ENCODE results near the gene VPS26C.

The VPS26C gene

DNA sequence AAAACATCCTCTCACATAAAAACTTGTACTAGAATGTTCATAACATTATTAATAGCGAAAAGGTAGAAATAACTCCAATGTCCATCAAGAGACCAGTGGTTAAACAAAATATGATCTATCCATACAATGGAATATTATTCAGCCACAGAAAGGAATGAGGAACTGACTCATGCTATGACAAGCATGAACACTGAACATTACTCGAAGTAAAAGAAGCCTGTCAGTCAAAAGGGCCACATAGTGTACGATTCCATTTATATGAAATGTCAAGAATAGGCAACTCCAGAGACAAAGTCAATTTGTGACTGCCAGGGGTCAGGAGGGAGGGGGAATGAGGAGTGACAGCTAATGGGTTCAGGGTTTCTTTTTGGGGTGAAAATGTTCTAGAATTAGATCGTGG is 2.3 kb downstream of the VPS26C start:
- DNase-seq (ENCODE audit: low spot score) = no peak

DNA sequence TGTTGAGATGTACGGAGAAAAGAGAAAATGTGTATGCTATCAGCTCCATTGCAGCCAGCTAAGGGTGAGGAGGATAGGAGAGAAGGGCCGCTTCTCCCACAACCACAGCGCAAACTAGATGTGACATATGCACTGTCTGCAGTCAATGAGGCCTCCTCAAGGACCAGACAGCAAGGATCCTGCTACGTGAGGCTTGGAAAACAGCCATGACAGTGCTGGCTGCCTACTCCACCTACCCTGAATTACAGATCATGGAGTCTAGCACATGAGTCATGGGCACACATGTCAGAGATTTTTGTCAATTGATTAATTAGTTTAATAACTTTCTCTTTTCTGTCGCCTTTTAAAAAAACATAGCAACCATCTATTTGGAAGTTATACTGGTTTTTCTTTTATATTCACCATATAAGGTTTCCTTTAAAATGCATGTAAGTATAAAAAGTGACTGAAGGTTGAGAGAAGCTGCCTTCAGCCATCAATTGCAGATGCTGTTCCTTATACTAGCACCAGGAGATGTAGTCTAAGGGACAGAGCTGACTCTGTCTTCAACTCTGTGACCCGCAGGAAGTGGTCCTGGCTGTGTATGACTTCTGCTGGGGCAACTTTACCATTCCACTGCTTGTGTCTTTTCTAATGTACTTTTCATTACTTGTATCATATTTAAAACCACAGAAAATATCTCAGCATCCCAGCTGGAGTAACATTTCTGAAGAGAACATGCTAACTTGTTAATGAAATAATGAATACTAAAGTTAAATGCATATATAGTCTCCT is 3.1 kb downstream of the VPS26C start:
- DNase-seq (ENCODE audit: low spot score) = peak; percentile 45

DNA sequence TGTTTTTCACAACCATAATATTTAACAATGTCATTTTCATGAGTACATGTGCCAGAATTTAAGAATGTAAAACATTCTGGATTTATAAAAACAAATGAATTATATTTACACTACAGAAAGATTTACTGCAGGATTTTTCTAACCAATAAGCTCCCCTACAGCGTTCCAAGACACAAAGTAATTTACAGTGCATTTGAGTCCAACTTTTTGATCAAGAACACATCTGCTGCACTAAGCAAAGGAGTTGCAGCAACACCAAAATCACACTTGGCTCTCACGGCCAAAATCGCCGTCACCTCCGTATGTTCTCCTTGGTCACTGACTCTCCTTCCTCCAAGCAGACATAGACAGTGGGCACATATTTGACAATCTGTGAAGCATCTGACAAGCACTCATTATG is 7.7 kb downstream of the VPS26C start:
- DNase-seq (ENCODE audit: low spot score) = no peak

DNA sequence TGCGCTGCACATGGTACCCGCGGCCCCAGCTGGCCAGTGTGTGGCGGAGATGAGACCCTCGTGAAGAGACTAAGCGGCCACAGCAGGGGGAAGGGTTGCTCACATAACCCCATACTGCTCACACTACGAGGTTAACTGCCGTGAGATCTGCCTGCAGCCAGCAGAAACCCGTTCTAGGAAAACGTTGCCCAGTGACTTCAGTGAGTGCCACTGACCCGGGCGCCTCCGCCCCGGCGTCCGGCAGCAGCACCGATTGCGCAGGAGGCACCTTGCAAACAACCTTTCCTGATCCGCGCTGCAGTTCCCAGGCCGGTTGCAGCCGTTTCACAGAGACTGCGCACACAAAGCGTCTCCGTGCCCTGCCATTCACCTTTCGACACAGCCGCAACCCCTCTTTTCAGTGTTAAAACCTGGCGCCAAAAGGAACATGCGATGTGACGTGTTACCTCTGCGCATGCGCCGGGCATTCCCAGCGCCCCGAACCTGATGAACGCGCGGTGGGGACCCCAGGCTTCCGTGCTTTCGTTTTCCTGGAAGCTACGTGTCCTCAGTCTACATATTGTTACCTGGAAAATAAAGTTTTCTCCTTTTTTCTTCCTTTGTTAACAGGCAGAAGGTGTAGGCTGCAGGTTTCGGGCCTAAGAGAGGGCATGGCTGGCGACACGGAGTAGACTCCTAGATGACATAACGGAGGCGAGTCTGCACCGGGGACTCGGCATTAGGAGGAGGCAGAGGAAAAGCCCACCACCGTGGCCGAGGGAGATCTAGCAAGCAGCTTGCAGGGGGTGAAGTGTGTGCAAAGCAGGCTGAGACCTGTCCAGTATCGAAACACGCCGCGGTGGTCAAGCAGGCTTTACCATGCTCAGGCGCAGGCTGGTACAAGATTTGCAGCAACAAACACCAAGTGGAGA is 8.9 kb downstream of the VPS26C start:
- peak; percentile 77 for DNase-seq (ENCODE audit: low spot score)

DNA sequence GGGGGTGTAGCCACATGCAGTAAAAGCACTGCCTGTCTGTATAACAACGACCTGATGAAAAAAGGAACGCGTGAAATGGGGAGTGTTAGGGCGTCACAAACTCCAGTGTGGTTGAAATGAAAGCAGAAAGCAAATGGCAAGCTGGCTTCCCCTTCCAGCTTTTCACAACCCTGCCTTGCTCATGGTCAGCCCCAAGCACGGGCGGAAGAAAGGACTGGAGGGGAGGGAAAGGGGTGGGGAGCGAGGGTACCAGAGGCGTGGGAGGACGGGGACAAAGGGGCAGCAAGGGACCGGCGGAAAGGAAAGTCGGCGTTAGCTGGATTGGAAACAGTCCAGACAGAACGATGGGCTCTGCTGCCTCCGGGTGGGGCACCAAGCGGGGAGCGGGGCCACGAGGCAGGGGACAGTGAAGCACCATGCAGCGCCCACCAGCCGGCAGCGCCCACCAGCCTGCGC is 9.6 kb downstream of the VPS26C start:
- peak; percentile 32 for DNase-seq (ENCODE audit: low spot score)

DNA sequence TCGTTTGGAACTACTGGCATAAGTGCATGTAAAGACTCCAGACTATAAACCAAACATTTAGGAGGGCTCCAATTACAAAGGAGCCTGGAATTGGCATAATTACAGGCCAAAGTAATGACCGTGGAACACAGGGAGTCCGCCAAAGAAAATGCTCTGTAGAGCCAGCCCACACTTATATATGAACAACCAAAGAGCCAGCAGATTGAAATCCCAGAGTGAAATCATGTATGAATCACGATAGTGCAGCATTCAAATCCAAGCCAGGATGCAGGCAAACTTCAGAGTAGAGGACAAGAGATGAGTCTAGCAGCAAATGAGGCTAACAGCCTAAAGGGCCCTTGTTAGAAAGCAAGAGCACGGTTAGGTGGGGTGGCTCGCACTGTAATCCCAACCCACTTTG is 13.1 kb downstream of the VPS26C start:
- DNase-seq (ENCODE audit: low spot score) = no peak

DNA sequence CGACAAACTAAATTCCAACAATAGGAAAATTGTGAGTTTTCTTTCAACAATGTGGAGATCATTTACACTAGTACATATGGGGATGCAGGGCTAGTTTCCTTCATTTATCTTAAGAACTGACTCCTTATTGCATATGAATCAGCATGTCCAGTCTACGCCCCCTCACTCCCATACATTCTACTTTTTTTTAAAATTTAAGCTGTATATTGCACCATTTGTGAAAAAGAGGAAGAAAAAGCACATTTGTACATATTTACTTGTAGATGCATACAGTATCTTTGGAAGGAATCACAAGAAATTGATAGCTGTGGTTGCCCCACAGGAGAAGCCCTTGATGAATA is 15.9 kb downstream of the VPS26C start:
- no peak for DNase-seq (ENCODE audit: low spot score)

DNA sequence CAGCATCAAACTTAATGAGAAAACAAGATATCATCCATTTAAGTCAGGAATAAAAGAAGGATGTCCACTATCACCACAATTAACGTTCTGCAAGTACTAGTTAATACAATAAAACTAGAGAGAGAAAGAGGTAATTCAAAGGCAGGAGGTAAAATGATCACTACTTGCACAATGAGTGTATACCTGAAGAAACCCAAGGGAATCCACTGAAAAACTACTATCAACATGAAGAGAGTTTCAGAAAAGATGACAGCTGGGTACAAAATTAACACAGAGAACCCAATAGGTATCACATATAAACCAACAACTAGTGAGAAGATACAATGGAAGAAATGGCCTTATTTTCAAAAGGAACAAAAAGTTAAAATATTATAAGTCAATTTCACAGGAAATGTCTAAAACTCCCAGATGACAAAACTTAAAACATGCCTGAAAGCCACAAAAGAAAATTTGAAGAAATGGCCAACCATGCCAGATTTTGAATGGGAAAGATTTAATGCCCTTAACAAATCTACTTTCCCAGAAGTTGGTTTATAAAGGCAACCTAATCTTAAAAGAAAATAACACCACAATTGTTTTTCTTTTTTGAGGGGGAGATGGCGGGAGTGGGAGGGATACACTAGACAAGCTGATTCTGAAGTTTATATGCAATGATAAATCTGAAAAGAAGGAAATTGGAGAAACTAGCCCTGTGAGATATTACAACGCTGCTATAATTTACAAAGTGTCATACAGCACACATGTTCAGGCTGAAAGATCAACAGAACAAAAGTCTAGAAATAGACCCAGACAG is 17.8 kb downstream of the VPS26C start:
- DNase-seq (ENCODE audit: low spot score) = no peak

DNA sequence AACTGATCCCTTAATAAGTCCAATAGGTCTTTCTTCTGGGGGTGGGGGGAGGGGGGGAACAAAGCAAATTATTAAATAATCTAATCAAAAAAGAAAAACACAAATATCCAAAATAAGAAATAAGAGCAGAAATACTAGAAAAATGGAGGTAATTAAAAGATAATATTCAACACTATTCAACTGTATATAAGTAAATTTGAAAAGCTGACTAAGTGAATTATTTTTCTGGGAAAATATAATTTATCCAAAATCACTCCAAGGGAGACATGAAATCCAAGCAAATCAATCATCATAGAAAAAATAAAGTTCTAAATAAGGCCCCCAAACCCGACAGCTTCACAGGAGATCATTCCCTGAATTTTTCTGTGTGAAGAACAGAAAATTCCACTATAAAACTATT is 18.8 kb downstream of the VPS26C start:
- no peak for DNase-seq (ENCODE audit: low spot score)

DNA sequence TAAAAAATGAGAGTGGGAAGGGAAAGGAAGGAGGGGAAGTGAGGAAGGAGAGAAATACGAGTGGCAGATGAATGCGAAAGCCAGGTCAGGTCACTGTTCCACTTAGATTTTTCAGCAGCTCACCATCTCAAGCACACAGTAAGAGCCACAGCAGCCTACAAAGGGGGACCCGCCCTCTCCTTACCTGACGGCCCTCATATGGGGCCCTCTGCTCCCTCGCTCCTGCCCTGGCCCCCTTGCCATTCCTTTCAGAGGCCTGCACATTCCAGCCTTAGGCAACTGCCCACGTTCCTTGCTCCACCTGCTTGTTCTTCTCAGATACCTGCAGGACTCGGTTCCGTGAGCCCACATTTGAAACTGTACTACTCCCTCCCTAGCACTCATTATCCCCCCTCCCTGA is 22.0 kb downstream of the VPS26C start:
- no peak for DNase-seq (ENCODE audit: low spot score)

DNA sequence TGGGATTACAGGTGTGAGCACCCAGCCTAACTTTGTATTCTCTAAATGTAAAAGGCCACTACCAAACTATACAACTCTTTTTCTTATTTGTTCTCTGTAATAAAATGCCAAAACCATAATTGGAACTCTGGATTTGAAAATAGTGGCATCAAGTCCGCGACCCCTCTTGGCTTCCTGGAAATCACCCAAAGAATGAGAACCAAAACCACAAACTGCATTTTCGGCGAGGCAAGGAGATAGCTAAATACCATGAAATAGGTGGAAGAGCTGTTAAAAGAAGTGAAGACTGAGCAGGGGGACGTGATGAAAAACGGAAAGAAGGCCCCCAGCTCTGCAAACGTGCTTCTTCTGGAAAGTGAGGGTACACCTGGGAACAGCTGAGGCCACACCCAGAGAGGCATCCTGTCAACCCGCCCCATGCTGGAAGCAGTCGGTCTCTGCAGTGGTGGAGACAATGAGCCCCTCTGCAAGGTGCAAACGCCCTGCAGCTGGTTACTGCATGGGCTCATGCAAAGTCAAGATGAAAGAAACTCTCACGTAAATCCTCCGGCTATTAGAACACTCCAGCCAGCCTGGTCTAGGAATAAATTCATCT is 22.5 kb downstream of the VPS26C start:
- no peak for DNase-seq (ENCODE audit: low spot score)

DNA sequence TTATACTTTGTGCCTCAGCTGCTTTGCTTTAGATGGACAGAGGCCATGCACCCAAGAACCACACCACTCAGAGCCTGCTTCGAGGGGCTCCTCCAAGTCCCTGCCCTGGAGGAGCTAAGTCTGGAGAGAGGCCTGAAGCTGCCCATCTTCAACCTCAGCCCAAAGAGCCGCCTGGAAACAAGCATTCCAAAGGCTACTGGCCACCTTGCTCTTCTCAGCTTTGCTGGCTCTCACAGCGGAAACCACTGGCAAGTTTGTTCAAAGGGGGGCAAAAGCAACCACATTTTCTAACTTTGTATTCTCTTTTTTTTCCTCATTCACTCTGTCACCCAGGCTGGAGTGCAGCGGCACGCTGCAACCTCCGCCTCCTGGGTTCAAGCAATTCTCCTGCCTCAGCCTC is 23.2 kb downstream of the VPS26C start:
- no peak for DNase-seq (ENCODE audit: low spot score)

DNA sequence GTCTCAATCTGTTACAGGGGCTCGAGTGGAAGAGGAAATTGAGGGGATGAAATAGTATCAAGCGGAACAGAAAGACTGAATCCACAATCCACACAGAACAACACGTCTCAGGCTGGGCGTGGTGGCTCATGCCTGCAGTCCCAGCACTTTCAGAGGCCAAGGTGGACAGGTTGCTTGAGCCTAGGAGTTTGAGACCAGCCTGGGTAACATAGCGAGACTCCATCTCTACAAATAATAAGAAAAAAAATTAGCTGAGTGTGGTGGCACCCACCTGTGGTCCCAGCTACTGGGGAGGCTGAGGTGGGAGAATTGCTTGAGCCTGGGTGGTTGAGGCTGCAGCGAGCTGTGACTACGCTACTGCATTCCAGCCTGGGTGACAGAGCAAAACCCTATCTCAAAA is 25.7 kb downstream of the VPS26C start:
- DNase-seq (ENCODE audit: low spot score) = no peak

DNA sequence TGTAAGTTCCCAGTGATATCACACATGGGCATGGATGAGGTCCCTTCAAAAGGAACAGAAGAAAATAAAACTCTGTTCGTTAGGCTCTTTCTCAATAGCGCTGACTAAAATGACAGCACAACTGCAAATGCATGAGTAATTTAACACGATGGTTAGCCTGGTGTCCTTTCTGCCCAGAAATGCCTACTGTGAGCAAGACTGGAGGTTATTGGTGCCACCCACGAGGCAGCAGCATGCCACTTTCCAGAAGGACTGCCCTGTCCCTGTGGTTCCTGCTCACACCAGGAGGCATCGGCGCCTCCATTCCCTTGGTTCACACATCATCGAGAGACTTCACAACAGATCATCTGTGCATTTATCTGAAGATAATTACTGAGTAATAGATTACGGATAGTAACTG is 26.2 kb downstream of the VPS26C start:
- DNase-seq (ENCODE audit: low spot score) = no peak

DNA sequence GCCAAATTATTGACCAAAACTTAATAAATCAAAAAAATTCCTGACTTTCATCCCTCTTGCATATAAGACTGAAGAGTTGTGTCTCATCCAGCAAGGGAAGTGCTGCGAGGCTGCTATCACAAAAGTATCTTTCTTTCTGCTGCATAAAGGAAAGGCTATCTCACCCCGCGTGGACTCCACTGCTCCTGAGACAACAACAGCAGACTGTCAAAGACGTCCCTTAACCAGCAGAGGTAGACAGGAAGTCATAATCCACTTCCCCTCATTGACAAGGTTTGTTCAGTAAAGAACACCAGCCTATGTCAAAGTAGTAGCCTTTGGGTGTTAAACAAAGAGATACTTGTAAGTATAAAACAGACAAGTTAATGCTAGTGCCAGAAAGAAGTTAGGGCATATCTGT is 29.4 kb downstream of the VPS26C start:
- DNase-seq (ENCODE audit: low spot score) = no peak

DNA sequence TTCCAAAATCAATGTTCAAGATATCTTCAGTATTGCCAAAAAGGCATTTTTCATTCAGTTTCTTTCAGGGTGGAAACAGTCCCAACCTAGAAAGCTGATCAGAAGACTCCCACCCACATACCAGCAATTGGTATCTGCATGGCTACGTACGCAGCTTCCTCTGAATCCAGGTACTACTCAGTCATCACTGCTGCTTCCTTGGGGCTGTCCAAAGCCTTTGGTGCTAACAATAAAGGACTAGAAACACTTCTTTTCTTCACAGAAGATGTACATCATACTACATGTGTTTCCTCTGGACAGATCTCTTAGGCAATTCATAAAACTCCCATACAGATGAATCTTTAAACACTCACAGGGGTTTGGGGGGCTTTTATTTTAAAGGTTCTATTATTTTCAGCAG is 29.8 kb downstream of the VPS26C start:
- DNase-seq (ENCODE audit: low spot score) = no peak

DNA sequence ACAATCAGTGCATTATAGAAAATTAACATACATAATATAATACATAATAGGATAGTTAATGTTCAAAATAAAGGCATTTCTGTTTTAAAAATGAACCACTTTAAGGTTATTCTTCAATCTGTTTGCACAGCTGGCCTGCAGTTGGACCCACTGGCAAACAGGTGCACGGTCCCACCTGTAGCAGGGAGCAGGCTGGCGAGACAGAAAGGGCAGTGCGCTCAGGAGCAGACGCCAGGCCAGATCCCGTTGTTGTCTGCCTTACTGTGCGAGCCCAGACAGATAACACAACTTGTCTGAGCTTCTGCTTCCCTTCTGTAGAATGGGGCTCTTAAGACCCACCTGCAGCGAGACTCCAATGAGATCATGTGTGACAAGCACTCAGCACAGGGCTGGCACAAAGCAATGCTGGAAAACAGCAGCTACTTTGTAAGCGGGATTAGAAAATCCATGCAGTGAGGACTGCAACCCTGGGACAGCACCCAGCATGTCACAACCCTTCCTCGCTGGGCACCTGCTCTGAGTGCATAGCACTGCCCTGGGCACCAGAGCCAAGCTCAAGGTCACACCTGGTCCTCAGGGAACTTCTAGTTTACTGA is 33.5 kb downstream of the VPS26C start:
- no peak for DNase-seq (ENCODE audit: low spot score)

DNA sequence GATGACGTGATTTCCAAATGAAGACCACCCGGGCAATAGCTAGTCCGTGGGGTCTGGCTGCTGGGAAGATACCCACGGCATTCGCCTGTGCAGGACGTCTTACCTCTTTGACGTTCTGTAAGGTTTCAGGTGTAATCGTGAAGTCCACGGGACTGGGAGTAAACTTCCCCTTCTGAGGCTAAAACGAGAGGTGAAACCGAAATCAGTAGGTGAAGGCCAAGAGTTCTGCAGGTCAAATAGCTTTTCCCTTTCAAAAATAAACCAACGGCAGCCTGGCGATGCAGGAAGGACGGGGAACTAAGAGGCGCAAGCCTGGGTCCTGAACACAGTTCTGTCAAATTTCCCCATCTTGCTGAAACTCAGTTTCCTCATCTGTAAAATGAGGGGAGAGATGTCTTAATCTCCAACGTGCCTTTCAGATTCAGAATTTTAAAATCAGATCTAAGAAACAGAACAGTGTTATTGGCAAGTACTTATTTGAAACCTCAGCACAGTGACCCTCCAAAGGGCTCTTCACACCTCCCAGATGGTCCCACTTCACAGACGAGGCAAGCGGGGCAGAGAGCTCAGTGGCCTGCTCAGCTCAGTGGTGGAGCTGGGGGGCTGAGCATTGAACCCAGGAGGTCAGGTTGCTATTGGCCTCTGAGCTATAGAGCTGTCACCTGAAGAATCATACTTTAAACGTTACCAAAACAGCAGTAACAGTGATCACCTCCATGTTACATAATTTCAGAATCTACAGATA is 34.7 kb downstream of the VPS26C start:
- DNase-seq (ENCODE audit: low spot score) = no peak

DNA sequence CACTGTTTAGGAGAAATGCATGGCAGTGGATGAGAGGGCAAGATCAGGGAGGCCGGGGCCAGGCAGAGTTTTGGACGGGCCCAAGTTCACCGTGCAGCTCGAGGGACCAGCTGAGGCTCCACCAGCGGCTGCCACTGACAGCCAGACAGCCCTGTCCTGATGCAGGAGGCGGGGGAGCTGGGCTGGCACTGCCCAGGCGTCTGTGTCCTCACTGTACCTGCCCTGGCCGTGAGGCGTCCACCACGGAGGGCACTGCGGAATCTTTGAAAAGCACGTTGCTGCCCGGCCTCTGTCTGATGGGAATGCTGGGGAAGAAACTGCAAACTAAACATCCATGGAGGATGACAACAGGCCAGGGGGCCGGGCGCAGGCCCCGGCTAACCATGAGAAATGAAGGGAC is 35.5 kb downstream of the VPS26C start:
- no peak for DNase-seq (ENCODE audit: low spot score)

DNA sequence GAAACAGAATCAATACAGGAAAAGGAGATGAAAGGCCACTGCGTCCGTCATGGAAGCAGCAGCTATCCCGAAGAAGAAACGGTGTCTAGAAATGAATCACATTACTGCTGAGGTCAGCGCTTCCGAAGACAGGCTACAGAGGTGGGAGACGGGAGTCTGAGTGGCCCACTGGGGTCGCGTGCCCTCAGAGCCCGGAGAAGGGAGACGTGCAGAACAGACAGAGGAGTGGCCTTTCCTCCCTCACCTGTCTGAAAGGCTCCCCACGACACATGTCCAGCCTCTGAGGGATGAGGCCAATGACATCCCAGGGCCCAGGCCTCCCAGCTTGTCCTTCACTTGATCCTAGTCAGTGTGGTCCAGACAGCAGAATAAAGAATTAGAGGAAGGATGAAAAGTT is 35.9 kb downstream of the VPS26C start:
- DNase-seq (ENCODE audit: low spot score) = no peak

DNA sequence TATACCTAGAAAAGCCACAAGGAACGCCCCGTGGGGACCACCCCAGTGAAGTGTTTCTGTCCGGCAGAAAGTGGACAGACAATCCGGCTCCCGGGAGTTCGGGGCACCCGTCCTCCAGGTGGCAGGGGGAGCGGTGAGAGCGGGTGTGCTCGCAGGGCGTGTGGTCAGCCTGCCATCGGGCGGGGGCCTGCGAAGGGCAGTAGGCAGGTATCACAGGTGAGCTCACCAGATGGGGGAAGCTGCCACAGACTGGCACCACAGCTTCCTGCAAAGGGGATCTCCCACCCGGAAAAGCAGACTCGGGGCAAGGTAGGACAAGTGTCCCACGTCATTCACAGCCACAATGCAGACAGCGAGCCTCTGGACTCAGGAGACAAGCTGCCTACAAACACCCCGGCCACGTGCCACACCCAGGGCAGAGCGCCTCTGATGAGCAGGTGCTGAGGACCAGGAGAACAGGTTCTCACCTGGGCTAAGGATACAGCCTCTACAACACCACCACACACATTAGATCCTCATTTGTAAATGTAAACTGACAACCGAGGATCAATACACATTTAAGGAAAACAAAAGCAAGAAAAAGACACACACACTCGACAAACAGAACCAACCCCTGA is 36.4 kb downstream of the VPS26C start:
- no peak for DNase-seq (ENCODE audit: low spot score)
